Islet of Langerhans (tissue), 1 donor: Measurements from ENCODE around the gene TRIM41.
"Not testable (repeated sequence)": the region's sequence is repeated elsewhere in the genome, so short reads cannot be mapped to it uniquely, and the experiment has no call there.

Experiments used
- FAIRE-seq: peaks from one replicate; lab custom pipeline; 2011; peaks lifted over from hg19 to GRCh38; lab: Jason Lieb, UNC

TRIM41 gene

GRCh38 chr5:181212080-181212479 is 11.0 kb upstream of the TRIM41 start:
- no peak for FAIRE-seq

- no peak for FAIRE-seq
These were observed 10.1 kb upstream of the TRIM41 start for GRCh38 chr5:181212934-181213333.

GRCh38 chr5:181214249-181214648 is 8.8 kb upstream of the TRIM41 start:
- FAIRE-seq: not testable (repeated sequence)

GRCh38 chr5:181215997-181216989 is 6.8 kb upstream of the TRIM41 start:
- FAIRE-seq: no peak

- FAIRE-seq: no peak
These were observed 5.8 kb upstream of the TRIM41 start for GRCh38 chr5:181217111-181217802.

GRCh38 chr5:181217803-181218062 is 5.3 kb upstream of the TRIM41 start:
- no peak for FAIRE-seq

- FAIRE-seq: no peak
These were observed 4.3 kb upstream of the TRIM41 start for GRCh38 chr5:181218795-181219124.

GRCh38 chr5:181219262-181220177 is 3.6 kb upstream of the TRIM41 start:
- FAIRE-seq: no peak

- FAIRE-seq: no peak
These were observed 2.9 kb upstream of the TRIM41 start for GRCh38 chr5:181220178-181220515.

- FAIRE-seq: no peak
These were observed 1.8 kb upstream of the TRIM41 start for GRCh38 chr5:181221105-181221791.

- no peak for FAIRE-seq
These were observed 1.1 kb upstream of the TRIM41 start for GRCh38 chr5:181221792-181222629.

- FAIRE-seq: no peak
These were observed 437 bp upstream of the TRIM41 start for GRCh38 chr5:181222630-181223057.

- no peak for FAIRE-seq
These were observed 778 bp downstream of the TRIM41 start for GRCh38 chr5:181223729-181224389.

GRCh38 chr5:181224390-181225229 is 1.5 kb downstream of the TRIM41 start:
- FAIRE-seq: no peak

GRCh38 chr5:181229996-181230395 is 6.9 kb downstream of the TRIM41 start:
- FAIRE-seq: no peak

- no peak for FAIRE-seq
These were observed 7.5 kb downstream of the TRIM41 start for GRCh38 chr5:181230551-181230950.

- FAIRE-seq: no peak
These were observed 8.4 kb downstream of the TRIM41 start for GRCh38 chr5:181231432-181231831.

GRCh38 chr5:181232593-181232992 is 9.5 kb downstream of the TRIM41 start:
- no peak for FAIRE-seq

GRCh38 chr5:181233088-181233800 is 10.2 kb downstream of the TRIM41 start:
- FAIRE-seq: no peak
